Ascending aorta (tissue), 2 donors: ENCODE data around the gene CACNA1B. TPM values are rescaled to one million over a fixed set of nuclear protein-coding genes. Genes with fewer than 3 reads are reported as not detected.

Source experiments
- DNase-seq, 2 donors: peaks; one replicate each; pipeline ENCODE4 v3.0.0-alpha.2; 2019; ENCODE audit warnings: low spot score in 2 of 2
- H3K27ac ChIP-seq, 2 donors: fragments of 200-600 bp; sonication (generic); one replicate each; pipeline ENCODE4 v1.5.1; 2016 to 2017; ENCODE audit warnings: mild to moderate bottlenecking in 1 of 2
- H3K27me3 ChIP-seq: fragments of 200-600 bp; sonication (generic); one replicate; pipeline ENCODE4 v1.5.1; 2017
- H3K36me3 ChIP-seq, 2 donors: fragments of 200-600 bp; sonication (generic); one replicate each; pipeline ENCODE4 v1.5.1; 2016
- H3K4me1 ChIP-seq, 2 donors: fragments of 200-600 bp; sonication (generic); one replicate each; pipeline ENCODE4 v1.5.1; 2016 to 2017; ENCODE audit warnings: mild to moderate bottlenecking in 1 of 2
- H3K4me3 ChIP-seq, 2 donors: fragments of 200-600 bp; sonication (generic); one replicate each; pipeline ENCODE4 v1.5.1; 2016 to 2017; ENCODE audit warnings: mild to moderate bottlenecking in 1 of 2
- H3K9me3 ChIP-seq, 2 donors: fragments of 200-600 bp; sonication (generic); one replicate each; pipeline ENCODE4 v1.5.1; 2016
- CTCF ChIP-seq, 3 experiments: fragments of 200-600 bp in 2 of 3; fragments of 450-650 bp in 1 of 3; sonication (generic) in 2 of 3; IDR thresholded peaks; one replicate each; pipeline ENCODE4 v1.5.1; 2016 to 2019; ENCODE audit warnings: antibody characterized with exemption in 3 of 3, mild to moderate bottlenecking in 1 of 3, moderate library complexity in 1 of 3
- intact Hi-C: fragments of 100-400 bp; cut with DNase I; formaldehyde crosslinking; loops from one replicate; pipeline ENCODE4 v1.15.1; 2023
- total RNA-seq: library from RNA; depleted of rRNA; stranded (reverse); fragments of >200 nt; gene quantifications from one replicate; pipeline ENCODE4 v1.1.0, GENCODE V29; 2016

CACNA1B gene
- total RNA-seq, 1 donor from 2014 or later = not detected

DNA sequence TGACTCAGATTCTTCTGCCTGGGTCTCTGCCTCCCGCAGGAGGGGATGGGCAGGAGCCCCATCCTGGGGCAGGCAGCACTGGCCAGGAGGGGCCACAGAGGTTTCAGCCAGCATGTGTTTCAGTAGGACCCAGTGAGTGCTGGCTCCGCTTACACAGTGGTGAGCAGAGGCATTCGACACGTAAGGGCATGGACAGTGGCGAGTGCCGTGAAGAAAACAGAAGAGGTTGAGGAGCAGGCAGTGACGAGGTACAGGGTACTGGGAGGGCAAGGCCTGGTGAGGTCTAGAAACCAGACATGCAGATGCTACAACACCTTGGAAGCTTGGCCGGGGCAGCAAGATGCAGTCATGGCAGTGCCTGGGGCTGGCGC, 41.5 kb downstream of the CACNA1B start:
- intact Hi-C loops = no loop called here
- DNase-seq = no peak
- H3K27me3 ChIP-seq = no peaks in the 10 kb centered on the region
- no peak overlapping the region for H3K27ac ChIP-seq
- no peak for TF ChIP-seq CTCF (IDR thresholded peaks at IDR 0.05)
- no peaks in the 10 kb centered on the region for H3K4me1 ChIP-seq
- H3K36me3 ChIP-seq = no peaks in the 10 kb centered on the region
- H3K4me3 ChIP-seq = no peak overlapping the region
- H3K9me3 ChIP-seq = no peaks in the 10 kb centered on the region

DNA sequence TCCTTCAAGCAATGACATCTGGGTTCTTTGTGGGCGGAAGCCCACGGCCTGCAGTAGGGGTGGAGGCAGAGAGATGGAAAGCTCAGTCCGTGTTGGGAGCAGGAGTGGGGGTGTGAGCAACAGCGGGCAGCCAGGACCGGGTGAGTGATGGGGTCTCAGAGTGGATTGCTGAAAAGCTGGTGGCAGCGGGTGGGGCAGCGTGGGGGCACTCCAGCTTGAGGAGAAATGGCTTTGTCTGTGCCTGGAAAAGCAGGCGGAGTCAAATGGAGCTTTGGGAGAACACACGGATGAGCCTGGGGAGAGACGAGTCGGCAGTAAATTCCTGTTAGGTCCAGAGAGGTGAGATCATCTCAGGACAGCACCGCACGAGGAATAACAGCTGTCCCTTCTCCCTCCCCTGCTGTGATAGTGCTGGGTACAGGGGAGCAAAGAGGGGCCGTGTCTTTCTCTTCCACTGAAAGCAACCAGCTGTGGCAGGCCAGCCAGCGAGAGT, 42.1 kb downstream of the CACNA1B start:
- H3K4me1 ChIP-seq = no peaks in the 10 kb centered on the region
- no peak overlapping the region for H3K27ac ChIP-seq
- no peak overlapping the region for H3K4me3 ChIP-seq
- no peaks in the 10 kb centered on the region for H3K9me3 ChIP-seq
- H3K36me3 ChIP-seq = no peaks in the 10 kb centered on the region
- no peaks in the 10 kb centered on the region for H3K27me3 ChIP-seq
- TF ChIP-seq CTCF (IDR thresholded peaks at IDR 0.05) = no peak
- intact Hi-C loops = no loop called here
- no peak for DNase-seq

DNA sequence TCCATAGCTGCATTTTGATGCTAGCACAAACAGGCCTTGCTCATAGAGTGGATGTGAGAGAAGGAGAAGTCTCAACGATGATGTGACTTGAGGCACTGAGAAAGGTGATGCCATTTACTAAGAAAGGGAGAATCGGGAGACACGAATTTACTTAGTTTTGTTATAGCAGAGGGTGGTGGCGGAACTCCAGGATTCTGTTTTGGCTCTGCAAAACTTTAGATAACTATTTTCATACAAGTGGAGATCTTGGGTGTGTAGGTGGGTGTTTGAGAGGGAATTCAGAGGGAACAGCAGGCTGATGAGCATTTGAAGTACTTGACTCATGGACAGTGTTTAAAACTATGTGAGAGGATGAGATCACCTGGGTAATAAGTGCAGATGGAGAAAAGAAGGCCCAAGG, 43.2 kb downstream of the CACNA1B start:
- TF ChIP-seq CTCF (IDR thresholded peaks at IDR 0.05) = no peak
- no peak overlapping the region for H3K4me3 ChIP-seq
- intact Hi-C loops = no loop called here

DNA sequence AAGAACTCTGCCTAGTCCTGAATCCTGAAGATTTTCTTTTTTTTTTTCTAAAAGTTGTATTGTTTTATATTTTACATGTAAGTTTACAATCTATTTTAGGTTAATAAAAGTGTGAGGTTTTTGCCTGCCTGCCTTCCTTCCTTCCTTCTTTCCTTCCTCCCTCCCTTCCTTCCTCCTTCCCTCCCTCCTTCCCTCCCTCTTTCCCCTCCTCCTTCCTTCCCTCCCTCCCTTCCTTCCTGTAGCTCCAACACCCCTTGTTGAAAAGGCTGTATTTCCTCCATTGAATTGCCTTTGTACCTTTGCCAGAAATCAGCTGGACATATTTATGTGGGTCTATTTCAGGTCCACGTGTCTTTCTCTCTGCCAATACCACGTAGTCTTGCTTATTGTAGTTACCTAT, 46.6 kb downstream of the CACNA1B start:
- H3K4me3 ChIP-seq = no peak overlapping the region
- no peak for DNase-seq

More for the DNA sequence above, 43.2 kb downstream of the CACNA1B start:
- no peaks in the 10 kb centered on the region for H3K27me3 ChIP-seq
- no peaks in the 10 kb centered on the region for H3K36me3 ChIP-seq
- no peak overlapping the region for H3K27ac ChIP-seq
- no peak for DNase-seq
- no peaks in the 10 kb centered on the region for H3K4me1 ChIP-seq
- H3K9me3 ChIP-seq = no peaks in the 10 kb centered on the region

GRCh38 chr9:137924761-137925369, 47.3 kb downstream of the CACNA1B start:
- Histone ChIP-seq H3K4me1 (no peaks in the 10 kb centered on the region), H3K36me3 (no peaks in the 10 kb centered on the region), H3K27ac (no peak overlapping the region), H3K27me3 (no peaks in the 10 kb centered on the region), H3K4me3 (no peak overlapping the region), H3K9me3 (no peaks in the 10 kb centered on the region)
- no peak for TF ChIP-seq CTCF (IDR thresholded peaks at IDR 0.05)
- no peak for DNase-seq
- intact Hi-C loops = no loop called here

More for the DNA sequence above, 46.6 kb downstream of the CACNA1B start:
- Histone ChIP-seq H3K9me3 (no peaks in the 10 kb centered on the region), H3K4me1 (no peaks in the 10 kb centered on the region), H3K36me3 (no peaks in the 10 kb centered on the region), H3K27me3 (no peaks in the 10 kb centered on the region), H3K27ac (no peak overlapping the region)
- TF ChIP-seq CTCF (IDR thresholded peaks at IDR 0.05) = no peak
- intact Hi-C loops = no loop called here

- DNase-seq = no peak
- intact Hi-C loops = no loop called here
- no peaks in the 10 kb centered on the region for H3K9me3 ChIP-seq
- no peaks in the 10 kb centered on the region for H3K27me3 ChIP-seq
- H3K4me3 ChIP-seq = no peak overlapping the region
- no peaks in the 10 kb centered on the region for H3K4me1 ChIP-seq
- H3K36me3 ChIP-seq = no peaks in the 10 kb centered on the region
- no peak for TF ChIP-seq CTCF (IDR thresholded peaks at IDR 0.05)
- no peak overlapping the region for H3K27ac ChIP-seq
These were observed 66.1 kb downstream of the CACNA1B start for GRCh38 chr9:137943655-137944054.
